Stimulated activated CD4-positive, alpha-beta T cell treated with anti-CD3 and anti-CD28 coated beads, Interleukin-15, amount 100 ng/mL, for 48 hours (primary cell): Measurements from ENCODE around the gene PARK7.
"Not testable (repeated sequence)": the region's sequence is repeated elsewhere in the genome, so short reads cannot be mapped to it uniquely, and the experiment has no call there.

Experiments
- DNase-seq, 2 donors: peaks; one replicate each; pipeline ENCODE4 v3.0.0-alpha.2; 2020; ENCODE audit warnings: low read depth in 2 of 2

PARK7 gene

DNA sequence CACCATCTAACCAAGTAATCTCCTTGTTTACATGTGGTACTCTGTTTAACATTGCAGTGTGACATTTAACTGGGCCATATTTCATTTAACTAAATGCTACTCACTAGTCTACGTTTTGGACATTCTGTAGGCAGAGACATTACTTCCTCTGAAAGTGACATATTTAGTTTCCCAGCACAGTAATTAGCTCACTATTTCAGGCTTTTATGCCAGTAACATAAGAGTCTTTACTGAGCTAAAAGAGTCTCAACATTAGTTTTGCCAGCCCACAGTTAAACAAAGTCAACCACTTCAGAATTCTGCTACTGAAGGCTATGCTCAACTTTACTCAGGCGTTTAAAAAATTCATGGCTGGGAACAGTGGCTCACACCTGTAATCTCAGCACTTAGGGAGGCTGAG is 18.3 kb upstream of the PARK7 start:
- no peak for DNase-seq

- DNase-seq = no peak
These were observed 12.6 kb upstream of the PARK7 start for GRCh38 chr1:7948960-7949359.

GRCh38 chr1:7952791-7953190 is 8.7 kb upstream of the PARK7 start:
- not testable (repeated sequence) for DNase-seq

GRCh38 chr1:7953850-7954609 is 7.5 kb upstream of the PARK7 start:
- DNase-seq = peak; percentile 70 to 78

DNA sequence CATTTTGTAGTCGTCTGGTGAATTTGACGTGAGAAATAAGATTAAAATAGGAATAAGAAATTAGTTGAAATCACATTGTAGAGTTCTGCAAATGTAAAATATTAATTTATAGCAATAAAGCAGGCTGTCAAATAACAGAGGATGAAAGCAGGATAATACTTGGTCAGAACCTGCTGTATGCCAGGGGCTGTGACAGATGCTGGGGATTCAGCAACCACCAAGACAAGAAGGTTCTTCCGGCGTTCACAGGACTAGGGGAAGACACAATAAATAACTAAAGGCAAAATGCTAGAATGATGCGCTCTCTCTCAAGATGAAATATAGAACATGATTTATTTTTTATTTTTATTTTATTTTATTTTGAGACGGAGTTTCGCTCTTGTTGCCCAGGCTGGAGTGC is 6.8 kb upstream of the PARK7 start:
- no peak for DNase-seq

DNA sequence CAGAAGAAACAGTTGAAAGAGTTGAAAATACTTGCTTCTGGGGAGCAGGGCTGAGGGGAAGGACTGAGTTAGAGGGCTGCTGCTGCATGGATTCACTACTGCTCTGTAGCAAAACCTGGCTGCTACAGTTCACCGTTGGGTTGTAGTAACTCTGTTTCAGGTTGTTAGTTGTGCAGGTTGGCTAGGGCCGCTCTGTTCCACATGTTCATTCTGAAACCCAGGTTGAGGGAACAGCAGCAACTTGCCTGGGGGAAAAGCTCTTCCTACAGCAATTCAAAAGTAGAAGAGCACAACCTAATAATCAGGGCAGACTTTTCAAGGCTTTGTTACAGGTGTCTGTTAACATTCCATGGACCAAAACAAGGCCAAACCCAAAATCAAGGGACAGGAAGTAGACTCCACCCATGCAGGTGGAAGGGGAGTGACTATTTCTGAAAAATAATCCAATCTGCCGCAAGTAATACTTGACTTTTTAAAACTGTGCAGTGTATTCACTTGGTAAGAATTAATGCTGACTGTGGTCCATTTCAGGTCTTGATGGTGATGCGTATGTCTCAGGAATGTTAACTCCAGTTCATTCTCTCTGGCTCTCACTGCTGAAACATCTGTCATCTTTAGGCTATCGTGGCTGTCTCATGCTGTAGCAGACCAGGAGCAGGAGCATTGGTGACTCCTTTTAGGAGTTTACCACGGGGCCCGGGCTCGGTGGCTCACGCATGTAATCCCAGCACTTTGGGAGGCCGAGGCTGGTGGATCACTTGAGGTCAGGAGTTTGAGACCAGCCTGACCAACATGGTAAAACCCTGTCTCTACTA is 5.1 kb upstream of the PARK7 start:
- DNase-seq = no peak

- no peak for DNase-seq
These were observed 1.3 kb upstream of the PARK7 start for GRCh38 chr1:7960165-7960564.

DNA sequence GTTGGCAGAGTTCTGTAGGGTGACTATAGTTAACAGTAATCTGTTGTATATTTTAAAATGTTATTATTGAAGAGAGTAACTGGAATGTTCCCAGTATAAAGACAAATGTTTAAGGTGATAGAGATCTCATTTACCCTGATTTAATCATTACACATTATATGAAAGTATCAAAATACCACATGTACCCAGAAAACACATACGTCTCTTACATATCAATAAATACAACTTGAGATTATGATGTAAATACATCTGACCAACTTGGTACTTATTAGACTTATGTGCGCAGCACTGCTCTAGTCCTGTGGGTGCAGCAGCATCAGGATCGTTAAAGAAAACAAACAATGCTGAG is 670 bp upstream of the PARK7 start:
- no peak for DNase-seq

DNA sequence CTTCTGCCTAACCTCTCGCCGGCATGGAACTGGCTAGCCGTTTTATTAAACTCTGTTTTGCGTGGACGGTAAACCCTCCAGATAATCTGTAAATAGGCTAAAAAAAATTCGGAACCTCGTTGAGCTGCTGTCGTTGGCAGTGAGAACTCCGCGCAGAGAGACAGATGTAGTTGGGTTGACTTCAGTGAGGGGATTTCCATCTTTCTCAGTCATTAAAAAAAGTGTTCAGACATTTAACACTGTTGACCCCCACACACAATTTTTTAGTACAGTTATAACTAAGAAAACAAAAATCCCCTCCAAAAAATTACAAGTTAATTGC is 464 bp downstream of the PARK7 start:
- no peak for DNase-seq

DNA sequence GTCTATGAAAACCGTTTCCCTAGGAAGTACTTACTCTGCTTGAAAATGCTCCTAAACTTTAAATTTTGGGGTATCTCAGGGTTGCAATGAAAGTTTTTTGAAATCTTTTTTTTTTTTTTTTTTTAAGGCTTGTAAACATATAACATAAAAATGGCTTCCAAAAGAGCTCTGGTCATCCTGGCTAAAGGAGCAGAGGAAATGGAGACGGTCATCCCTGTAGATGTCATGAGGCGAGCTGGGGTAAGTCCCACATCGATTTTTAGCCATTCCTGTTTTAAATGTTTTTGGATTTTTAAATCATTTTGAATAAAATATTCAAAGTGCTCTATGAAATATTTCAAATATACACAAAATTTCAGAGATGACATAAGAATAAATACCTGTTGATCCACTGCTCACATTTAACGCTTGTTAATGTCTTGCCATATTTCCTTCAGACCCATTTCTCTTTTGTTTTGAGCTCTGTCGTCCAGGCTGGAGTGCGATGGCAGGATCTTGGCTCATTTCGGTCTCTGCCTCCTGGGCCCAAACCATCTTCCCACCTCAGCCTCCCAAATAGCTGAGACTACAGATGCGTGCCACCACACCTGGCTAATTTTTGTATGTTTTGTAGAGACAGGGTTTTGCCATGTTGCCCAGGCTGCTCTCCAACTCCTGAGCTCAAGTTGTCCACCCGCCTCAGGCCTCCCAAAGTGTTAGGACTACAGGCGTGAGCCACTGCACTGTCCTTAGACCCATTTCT is 1.3 kb downstream of the PARK7 start:
- DNase-seq = no peak

DNA sequence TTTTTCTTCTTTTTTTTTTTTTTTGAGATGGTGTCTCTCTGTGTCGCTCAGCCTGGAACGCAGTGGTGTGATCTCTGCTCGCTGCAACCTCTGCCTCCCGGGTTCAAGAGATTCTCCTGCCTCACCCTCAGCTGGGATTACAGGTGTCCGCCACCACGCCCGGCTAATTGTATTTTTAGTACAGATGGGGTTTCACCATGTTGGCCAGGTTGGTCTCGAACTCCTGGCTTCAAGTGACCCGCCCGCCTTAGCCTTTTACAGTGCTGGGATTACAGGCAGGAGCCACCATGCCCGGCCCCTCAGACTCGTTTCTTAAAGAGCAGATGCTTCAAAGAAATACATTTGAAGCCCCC is 1.8 kb downstream of the PARK7 start:
- DNase-seq = not testable (repeated sequence)

- not testable (repeated sequence) for DNase-seq
These were observed 2.3 kb downstream of the PARK7 start for GRCh38 chr1:7963841-7964240.

- DNase-seq = no peak
These were observed 3.0 kb downstream of the PARK7 start for GRCh38 chr1:7964476-7964875.

DNA sequence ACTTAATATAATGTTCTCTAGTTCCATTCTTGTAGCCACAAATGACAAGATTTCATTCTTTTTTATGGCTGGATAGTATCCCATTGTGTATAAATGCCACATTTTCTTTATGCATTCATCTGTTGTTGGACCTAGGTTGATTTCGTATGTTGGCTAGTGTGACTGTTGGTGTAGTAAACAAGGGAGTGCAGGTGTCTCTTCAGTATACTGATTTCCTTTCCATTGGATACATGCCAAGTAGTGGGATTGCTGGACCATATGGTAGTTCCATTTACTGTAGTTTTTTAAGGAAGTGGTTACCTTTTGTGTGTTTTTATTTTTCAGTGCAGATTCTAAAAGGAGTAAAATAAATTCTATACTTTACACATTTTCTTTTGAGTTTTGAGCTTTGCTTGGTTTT is 5.7 kb downstream of the PARK7 start:
- DNase-seq = no peak

DNA sequence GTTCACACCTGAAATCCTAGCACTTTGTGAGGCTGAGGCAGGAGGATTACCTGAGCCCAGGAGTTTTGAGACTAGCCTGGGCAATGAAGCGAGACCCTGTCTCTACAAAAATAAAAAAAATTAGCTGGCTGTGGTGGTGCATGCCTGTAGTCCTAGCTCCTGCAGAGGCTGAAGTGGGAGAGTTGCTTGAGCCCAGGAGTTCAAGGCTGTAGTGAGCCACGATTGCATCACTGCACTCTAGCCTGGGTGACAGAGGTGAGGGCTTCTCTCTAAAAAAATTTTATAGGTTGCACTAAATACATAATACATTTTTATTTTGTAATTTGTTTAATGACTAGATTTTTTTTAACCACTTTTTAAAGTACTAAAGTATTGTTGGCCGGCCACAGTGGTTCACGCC is 6.1 kb downstream of the PARK7 start:
- no peak for DNase-seq

DNA sequence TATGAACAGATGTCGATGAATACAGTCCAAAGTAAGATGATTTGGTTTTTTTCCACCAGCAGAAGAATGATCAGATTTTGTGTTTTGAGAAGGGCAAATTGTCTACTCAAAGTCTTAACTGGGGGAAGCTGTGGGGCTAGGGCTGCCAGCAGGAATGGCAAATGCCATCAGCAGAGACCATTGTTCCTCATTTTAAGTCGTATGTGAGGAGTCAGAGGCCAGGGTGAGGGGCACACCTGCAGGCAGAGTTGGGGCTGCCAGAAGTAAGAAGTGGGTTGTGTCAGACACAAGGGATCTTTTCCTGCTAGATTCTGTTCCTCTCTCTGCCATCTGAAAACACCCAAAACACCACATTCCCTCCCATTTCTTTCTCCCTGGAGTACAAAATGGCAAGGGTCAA is 8.7 kb downstream of the PARK7 start:
- no peak for DNase-seq

DNA sequence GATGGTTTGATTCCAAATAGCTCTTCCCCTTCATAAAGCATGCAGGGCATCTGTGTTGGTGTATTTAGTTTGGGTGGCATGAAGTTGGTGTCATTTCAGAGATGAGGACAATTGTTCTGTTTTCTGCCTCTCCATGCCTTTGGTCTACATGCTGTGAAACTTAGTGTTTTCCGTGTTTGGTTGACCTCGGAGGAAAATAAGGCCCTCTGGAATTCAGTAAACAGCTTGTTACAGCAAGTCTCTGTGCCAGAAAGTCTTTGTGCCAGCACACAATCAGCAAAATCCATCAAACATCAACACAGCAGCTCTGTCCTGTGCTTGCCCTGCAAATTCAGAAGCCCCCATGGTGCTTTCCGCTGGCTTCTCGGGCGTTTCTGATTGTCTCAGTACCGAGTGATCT is 9.5 kb downstream of the PARK7 start:
- no peak for DNase-seq

DNA sequence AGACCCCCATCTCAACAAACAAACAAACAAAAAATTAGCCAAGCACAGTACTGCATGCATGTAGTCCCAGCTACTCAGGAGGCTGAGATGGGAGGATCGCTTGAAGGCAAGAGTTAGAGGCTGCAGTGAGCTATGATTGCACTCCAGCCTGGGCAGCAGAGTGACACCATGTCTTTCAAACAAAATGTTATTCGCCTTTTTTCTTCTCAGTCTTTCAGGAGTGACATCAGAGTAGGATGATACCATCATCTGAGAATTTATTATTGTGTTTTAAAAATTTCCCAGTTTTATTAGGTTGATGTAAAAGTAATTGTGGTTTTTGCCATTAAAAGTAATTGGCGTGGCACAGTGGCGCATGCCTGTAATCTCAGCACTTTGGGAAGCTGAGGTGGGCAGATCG is 10.8 kb downstream of the PARK7 start:
- no peak for DNase-seq

- DNase-seq = no peak
These were observed 11.6 kb downstream of the PARK7 start for GRCh38 chr1:7973086-7973485.

GRCh38 chr1:7975212-7975865 is 13.8 kb downstream of the PARK7 start:
- DNase-seq = peak in 1 of 2 donors; percentile 19

DNA sequence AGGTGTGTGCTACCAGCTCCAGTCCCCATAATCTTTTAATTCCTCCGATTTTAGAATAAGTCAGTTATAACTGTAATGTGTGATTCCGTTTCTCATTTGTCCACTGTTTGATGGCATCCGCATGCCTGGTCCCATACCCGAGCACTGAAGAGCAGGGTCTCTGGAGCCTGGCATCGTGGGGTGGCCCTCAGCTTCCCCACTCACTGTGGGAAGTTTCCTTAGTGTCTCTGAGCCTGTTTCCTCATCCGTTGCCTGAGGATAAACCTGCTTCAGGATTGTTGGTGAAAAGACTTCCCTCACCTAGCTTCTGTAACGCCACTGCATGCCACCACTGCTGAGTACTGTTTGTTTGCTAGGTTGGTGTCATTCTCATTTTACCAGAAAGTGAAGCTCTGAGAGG is 19.5 kb downstream of the PARK7 start:
- no peak for DNase-seq

GRCh38 chr1:7983086-7983778 is 21.7 kb downstream of the PARK7 start:
- DNase-seq = no peak
